DMS 273 (cell line): ENCODE measurements around the gene PCDHB2.
"Not testable (repeated sequence)": the region's sequence is repeated elsewhere in the genome, so short reads cannot be mapped to it uniquely, and the experiment has no call there.

Experiments used
- DNase-seq: peaks from one replicate; lab custom pipeline; 2025; ENCODE audit not compliant: unreplicated experiment; lab: John Stamatoyannopoulos, UW

PCDHB2 gene

DNA sequence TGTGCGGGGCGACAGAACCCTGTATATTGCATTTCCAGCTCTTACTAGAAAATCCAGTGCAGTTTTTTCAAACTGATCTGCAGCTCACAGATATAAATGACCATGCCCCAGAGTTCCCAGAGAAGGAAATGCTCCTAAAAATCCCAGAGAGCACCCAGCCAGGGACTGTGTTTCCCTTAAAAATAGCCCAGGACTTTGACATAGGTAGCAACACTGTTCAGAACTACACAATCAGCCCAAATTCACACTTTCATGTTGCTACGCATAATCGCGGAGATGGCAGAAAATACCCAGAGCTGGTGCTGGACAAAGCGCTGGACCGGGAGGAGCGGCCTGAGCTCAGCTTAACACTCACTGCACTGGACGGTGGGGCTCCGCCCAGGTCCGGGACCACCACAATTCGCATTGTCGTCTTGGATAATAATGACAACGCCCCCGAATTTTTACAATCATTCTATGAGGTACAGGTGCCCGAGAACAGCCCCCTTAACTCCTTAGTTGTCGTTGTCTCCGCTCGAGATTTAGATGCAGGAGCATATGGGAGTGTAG is 41.4 kb downstream of the PCDHB2 start:
- DNase-seq: no peak

DNA sequence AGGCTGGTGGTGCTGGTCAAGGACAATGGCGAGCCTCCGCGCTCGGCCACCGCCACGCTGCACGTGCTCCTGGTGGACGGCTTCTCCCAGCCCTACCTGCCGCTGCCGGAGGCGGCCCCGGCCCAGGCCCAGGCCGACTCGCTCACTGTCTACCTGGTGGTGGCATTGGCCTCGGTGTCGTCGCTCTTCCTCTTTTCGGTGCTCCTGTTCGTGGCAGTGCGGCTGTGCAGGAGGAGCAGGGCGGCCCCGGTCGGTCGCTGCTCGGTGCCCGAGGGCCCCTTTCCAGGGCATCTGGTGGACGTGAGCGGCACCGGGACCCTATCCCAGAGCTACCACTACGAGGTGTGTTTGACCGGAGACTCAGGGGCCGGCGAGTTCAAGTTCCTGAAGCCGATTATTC is 42.9 kb downstream of the PCDHB2 start:
- DNase-seq: not testable (repeated sequence)
